GM12892 (cell line): ENCODE measurements around the gene SV2B.

ENCODE experiments used
- POLR2A ChIP-seq: IDR thresholded peaks from 2 replicates; pipeline ENCODE4 v1.6.1; 2011; ENCODE audit warnings: low read depth, low read length, control low read depth
- POLR2AphosphoS5 ChIP-seq: IDR thresholded peaks from 2 replicates; pipeline ENCODE4 v1.6.1; 2011; ENCODE audit warnings: low read depth, low read length, control low read depth
- TAF1 ChIP-seq: IDR thresholded peaks from 2 replicates; pipeline ENCODE4 v1.6.1; 2011; ENCODE audit warnings: low read depth, mild to moderate bottlenecking, control low read depth, low read length, borderline replicate concordance

- no peak for TF ChIP-seq POLR2A
- no peak for TF ChIP-seq POLR2AphosphoS5
- TF ChIP-seq TAF1: no peak
Measured at GRCh38 chr15:91228890-91229289, 128.8 kb downstream of the SV2B start.
